Ecto neural progenitor cell (in vitro differentiated cells): ENCODE results near the gene RIMS1.
A peak's percentile ranks its signal among the peaks of the same experiment; 100 is the strongest.

Experiments used
- DNase-seq: peaks from one replicate; pipeline ENCODE4 v3.0.0-alpha.2; 2018; ENCODE audit warnings: low spot score

RIMS1 gene

GRCh38 chr6:72102561-72102960 lies 216.2 kb downstream of the RIMS1 start:
- no peak for DNase-seq

GRCh38 chr6:72111611-72112010 lies 225.3 kb downstream of the RIMS1 start:
- DNase-seq, result no peak

- DNase-seq, result no peak
Observed at GRCh38 chr6:72130327-72130726, 244.0 kb downstream of the RIMS1 start.

DNA sequence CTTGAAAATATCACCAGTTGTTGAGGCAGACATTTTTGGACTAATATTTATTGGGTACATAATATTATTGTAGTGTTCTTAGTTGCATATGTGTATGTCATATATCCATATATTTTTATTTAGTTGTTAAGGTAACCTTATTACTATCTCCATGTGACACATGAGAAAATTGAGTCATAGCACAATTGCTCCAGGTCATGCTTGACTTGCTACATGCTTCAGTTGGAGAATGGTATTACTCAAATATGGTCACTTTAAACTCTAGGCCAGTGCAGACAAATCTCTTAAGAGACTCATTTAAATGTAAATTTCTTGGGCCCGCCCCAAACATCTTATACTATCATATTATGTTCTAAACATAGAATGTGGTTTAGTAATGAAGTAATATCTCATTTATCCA lies 246.1 kb downstream of the RIMS1 start:
- no peak for DNase-seq

DNA sequence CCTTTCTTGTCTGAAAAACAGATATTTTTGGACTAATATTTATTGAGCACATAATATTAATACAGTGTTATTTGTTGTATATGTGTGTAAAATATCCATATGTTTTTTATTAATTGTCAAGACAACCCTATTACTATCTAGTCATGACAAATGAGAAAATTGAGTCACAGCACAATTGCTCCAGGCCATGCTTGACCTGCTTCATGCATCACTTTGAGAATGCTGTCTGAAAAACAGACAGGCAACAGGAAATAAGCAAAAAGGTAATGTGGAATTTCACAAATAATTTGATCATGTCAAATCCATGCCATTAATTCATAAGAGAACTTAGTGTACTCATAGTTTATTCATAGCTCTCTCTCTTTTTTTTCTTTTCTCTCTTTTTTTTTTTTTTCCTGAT lies 246.5 kb downstream of the RIMS1 start:
- no peak for DNase-seq

- DNase-seq, result no peak
Observed at GRCh38 chr6:72133324-72133723, 247.0 kb downstream of the RIMS1 start.

GRCh38 chr6:72140795-72141194 lies 254.4 kb downstream of the RIMS1 start:
- DNase-seq, result no peak

DNA sequence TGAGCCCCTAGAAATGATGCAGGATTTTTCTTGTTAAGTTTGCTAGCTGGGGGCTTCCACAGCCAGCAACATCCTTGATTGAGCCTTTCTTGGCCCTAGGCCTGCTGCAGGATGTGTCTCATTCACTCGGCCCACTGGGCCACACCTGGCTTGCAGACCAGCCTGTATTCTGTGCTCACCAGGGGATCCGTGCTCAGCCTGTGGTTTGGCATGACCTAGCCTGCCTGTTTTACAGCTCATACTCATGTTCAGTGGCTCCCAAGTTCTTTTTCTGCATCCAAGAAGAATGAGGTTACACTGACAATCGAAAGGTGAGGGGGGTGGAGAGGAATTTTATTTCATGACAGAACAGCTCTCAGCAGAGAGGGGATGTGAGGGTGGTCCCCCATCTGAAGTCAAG lies 263.4 kb downstream of the RIMS1 start:
- DNase-seq, result no peak

DNA sequence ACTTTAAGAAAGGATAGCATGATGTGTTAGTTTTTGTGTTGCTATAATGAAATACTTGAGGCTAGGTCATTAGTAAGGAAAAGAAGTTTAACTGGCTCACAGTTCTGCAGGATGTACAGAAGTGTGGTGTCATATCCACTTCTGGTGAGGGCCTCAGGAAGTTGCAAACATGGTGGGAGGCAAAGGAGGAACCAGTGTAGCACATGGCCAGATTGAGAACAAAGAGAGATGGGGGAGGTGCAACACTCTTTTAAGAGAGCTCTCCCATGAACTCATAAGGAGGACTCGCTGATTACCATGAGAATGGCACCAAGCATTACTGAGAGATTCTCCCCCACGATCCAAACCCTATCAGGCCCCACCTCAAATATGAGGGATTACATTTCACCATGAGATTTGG lies 265.4 kb downstream of the RIMS1 start:
- no peak for DNase-seq

- DNase-seq, result no peak
Observed at GRCh38 chr6:72175916-72176315, 289.6 kb downstream of the RIMS1 start.

DNA sequence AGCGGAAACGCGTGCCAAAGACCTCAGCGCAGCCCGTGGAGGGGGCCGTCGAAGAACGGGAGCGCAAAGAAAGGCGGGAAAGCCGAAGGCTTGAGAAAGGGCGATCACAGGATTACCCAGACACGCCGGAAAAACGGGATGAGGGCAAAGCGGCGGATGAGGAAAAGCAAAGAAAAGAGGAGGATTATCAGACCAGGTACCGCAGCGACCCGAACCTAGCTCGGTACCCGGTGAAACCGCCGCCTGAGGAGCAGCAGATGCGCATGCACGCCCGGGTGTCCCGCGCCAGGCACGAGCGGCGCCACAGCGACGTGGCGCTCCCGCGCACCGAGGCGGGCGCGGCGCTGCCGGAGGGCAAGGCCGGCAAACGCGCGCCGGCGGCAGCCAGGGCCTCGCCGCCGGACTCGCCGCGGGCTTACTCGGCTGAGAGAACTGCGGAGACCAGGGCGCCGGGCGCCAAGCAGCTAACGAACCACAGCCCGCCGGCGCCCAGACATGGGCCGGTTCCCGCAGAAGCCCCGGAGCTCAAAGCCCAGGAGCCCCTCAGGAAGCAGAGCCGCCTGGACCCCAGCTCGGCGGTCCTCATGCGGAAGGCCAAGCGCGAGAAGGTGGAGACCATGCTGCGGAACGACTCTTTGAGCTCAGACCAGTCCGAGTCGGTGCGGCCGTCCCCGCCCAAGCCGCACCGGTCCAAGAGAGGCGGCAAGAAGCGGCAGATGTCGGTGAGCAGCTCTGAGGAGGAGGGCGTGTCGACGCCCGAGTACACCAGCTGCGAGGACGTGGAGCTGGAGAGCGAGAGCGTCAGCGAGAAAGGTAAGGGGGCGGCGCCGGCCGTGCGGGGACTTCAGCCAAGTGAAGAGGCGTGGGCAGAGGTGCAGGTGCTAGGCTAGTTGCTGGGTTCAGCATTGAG lies 296.2 kb downstream of the RIMS1 start:
- peak; percentile 73 for DNase-seq

DNA sequence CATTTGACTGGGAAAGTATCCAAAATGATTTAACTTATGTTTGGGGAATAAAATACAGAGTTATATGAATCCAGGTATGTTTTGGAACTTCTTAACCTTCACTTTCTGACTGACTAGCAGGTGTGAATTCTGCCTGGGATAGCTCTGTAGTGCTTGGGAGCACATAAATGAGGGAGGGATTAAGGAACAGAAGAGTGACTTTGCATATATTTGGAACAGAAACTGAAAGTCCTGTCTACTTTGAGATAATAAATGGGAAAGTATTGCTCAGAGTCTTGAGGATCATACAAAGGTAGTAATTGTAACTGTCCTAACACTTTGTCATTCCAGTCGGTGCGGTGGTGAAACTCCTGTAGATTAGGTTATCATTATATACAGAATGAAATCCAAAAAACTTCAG lies 317.6 kb downstream of the RIMS1 start:
- DNase-seq, result no peak

DNA sequence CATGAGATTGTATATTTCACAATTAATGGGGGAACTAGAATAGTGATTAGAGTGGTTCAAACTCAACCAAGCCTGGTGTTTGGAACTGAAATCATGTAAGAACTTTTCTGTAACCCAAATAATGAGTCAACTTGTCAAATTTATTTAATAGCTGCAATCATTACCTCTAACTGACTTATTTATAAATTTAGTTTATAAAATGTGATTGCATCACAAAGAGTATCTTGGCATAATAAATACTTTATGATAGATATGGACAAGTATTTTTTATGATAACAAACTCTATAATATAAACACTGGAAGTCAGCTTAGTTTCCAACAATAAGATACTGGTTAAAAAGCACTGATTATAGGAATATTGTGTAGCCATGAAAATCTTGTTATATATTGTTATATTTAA lies 319.1 kb downstream of the RIMS1 start:
- DNase-seq, result no peak

DNA sequence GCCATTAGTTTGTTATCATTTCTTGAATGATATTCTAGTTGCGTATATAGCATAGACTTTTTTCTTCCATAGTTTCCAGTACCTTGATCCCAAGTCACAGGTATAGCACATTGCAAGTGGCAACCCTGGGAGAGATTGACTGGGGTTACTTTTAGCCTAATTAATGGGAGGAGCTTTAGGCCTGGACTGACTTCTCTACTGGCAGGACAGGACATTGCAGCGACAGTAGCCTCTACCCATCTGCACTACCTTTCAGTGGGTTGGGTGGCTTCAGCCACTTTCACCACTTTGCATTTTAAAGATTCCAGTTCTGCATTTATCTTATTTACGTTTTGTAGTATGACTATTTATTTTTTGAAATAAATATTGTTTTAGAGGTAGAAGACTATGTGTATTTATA lies 320.3 kb downstream of the RIMS1 start:
- no peak for DNase-seq

DNA sequence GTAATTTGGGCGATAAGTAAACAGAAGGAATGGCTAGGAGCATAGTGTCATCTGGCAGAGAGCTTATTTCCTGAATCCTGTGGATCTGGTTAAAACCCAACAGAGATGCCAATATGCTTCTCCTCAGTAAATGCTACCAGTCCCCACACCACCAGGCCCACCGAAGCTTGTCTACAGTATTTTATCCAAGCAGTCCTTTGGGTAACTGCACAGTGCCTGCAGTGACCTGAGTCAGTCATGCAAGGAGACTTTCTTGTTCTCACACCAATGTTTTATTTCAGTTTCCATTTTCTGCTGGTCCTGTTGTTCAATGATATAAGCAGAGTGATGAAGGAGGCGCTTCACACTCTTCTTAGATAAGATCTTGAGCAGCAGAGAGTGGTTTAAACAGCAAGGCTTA lies 326.3 kb downstream of the RIMS1 start:
- DNase-seq, result no peak

- no peak for DNase-seq
Observed at GRCh38 chr6:72213654-72214053, 327.3 kb downstream of the RIMS1 start.

DNA sequence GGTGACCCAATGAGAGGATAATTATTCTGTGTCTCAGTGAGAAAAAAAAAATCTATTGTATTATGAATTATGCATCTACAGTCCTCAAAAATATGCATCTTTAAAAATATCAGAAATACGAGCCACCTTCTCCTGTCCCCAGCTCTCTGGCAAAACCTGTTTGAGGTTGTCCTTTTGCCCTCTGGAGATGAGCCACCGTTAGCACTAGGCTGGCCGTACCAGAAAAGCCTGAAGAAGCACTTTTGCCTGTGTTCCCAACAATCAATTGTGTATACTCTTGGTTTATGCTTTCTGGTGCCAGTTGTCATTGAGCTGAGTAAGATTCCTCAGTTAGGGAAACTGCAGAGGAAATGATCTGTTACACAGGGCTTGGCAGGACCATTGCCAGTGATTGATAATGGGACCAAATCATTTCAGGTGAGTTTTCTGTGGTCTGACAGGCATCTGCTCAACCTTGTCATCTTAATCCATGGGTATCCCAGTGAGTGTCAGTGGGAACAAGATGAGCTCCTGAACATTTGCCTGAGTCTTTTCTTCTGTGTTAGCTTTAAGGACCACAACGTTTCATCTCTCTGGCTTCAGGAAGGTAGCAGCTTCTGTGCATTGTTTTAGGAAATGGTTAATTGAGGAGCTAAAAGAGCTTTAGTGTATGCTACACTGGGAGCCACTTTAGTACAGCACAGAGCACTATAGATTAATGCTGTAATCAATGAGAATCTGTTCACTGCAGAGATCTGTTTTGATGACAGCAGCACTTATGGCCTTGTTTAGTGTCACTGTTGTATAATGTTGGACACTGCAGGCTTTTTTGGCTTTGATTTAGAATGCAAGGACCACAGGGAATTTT lies 330.1 kb downstream of the RIMS1 start:
- no peak for DNase-seq

DNA sequence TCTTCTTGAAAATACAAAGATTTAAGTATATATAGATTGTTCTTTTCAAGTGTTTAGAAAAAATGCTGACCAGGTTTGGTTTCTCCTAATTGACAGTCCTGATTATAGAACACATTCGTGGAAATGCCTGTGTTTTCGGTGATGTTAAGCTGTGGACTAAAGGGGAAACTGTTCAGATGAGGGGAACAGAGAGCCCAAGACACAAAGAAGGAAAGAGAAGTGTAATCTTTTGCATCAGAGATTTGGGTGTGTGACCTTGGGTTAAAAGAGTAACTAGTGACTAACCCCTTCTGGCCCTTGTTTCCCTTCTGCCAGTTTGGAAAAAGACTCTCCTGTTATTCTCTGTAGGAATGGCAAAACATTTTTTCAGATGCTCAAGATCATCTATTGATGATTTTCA lies 331.3 kb downstream of the RIMS1 start:
- DNase-seq, result no peak

- peak; percentile 72 for DNase-seq
Observed at GRCh38 chr6:72218125-72218524, 331.8 kb downstream of the RIMS1 start.

DNA sequence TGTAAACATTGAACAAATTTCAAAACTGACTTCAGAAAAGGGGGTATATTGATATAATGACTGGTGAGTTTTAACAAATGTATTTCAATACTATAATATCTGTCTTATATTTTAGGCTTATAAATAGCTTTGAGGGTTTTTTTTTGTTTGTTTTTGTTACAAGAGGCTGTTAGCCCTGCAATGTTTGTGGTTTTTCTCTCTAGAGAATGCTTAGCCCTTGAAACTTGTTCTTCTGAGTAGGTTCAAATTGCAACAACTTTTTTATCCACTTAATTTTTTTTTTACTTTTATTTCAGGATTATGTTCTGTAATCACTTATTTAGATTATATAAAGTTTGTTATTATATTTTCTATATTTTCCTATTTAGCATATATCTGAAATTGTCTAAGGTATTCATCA lies 333.2 kb downstream of the RIMS1 start:
- no peak for DNase-seq

DNA sequence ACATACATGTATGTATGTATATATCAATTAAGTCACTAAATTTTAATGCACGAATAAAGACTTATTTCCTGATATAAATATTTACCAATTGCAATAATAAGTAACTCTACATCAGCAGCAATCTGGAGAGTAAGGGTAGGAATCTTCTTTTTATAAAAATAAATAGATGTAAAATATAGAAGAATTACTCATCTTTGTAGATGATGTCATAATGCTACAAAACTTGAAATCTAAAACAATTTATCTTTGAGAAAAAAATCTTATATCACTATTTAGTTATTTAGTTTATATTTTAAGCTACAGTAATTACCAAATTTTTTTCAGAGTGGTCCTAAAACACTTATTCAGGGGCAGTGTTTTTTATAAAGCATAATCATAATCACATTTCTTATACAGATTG lies 351.7 kb downstream of the RIMS1 start:
- no peak for DNase-seq

DNA sequence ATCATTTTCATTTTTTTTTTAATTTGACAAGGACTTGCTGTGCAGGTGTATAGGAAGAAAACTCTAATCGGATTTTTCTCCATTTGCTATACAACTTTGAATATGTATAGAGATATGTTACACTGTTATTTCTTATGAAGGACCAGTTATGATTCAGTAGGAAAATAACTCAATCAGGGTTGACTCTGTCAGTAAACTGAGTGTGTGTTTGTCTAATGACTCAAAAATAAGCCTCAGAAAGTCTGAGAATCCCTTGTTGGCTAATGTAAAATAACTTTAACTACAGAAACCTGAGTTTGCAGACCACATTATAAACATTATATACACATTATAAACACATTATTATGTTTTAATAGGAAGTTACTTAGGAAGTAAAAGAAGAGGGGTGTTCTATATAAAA lies 352.6 kb downstream of the RIMS1 start:
- no peak for DNase-seq

DNA sequence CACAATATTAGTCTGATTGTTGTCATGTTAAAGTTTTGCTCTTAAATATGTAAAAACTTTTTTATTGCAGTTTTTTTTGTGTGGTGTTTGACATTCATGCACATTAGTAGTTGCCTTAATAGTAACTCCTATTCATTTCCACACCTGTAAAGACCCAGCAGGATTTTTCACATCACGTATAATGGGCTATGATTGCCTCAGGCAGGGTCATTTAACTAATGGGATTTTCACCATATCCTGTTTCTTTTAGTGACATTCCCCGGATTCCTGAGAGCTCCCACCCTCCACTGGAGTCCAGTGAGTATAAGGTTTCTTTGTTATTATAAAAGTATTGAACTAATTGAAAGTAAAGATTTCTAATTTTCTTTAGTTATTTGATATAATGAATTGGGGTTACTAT lies 359.2 kb downstream of the RIMS1 start:
- DNase-seq, result no peak
